Measurements from ENCODE around the gene GTF3C5.
"Not testable (repeated sequence)": the region's sequence is repeated elsewhere in the genome, so short reads cannot be mapped to it uniquely, and the experiment has no call there.

Gene GTF3C5

GRCh38 chr9:133028221-133028620, 2.6 kb upstream of the GTF3C5 start:
- in situ Hi-C loops (cut with HindIII; ENCODE audit: low sequenced_read_pairs) = loop anchor here (10.0 kb wide), 1 partner anchor 347 kb away; the partner anchor contains the start of genes STKLD1 and SURF4

- in situ Hi-C loops (cut with HindIII; ENCODE audit: low sequenced_read_pairs) = loop anchor here (10.0 kb wide), 1 partner anchor 345 kb away; the partner anchor contains the start of genes STKLD1 and SURF4
Observed at GRCh38 chr9:133029994-133030316, 842 bp upstream of the GTF3C5 start.

- in situ Hi-C loops (cut with HindIII; ENCODE audit: low sequenced_read_pairs) = no loop called here
Observed at GRCh38 chr9:133031130-133031422, 279 bp downstream of the GTF3C5 start.

- in situ Hi-C loops (cut with HindIII; ENCODE audit: low sequenced_read_pairs) = no loop called here
Observed at GRCh38 chr9:133031496-133031911, 707 bp downstream of the GTF3C5 start.

GRCh38 chr9:133032171-133032570, 1.4 kb downstream of the GTF3C5 start:
- in situ Hi-C loops (cut with HindIII; ENCODE audit: low sequenced_read_pairs) = no loop called here

GRCh38 chr9:133035669-133036068, 4.9 kb downstream of the GTF3C5 start:
- in situ Hi-C loops (cut with HindIII; ENCODE audit: low sequenced_read_pairs) = no loop called here

GRCh38 chr9:133037775-133038515, 7.1 kb downstream of the GTF3C5 start:
- in situ Hi-C loops (cut with HindIII; ENCODE audit: low sequenced_read_pairs) = no loop called here

GRCh38 chr9:133040892-133041479, 10.2 kb downstream of the GTF3C5 start:
- in situ Hi-C loops (cut with HindIII; ENCODE audit: low sequenced_read_pairs) = not testable (repeated sequence)

GRCh38 chr9:133041958-133042357, 11.2 kb downstream of the GTF3C5 start:
- in situ Hi-C loops (cut with HindIII; ENCODE audit: low sequenced_read_pairs) = no loop called here

- in situ Hi-C loops (cut with HindIII; ENCODE audit: low sequenced_read_pairs) = no loop called here
Observed at GRCh38 chr9:133042676-133043075, 11.9 kb downstream of the GTF3C5 start.

GRCh38 chr9:133043449-133044035, 12.7 kb downstream of the GTF3C5 start:
- in situ Hi-C loops (cut with HindIII; ENCODE audit: low sequenced_read_pairs) = no loop called here

- in situ Hi-C loops (cut with HindIII; ENCODE audit: low sequenced_read_pairs) = no loop called here
Observed at GRCh38 chr9:133044125-133044524, 13.3 kb downstream of the GTF3C5 start.

GRCh38 chr9:133044661-133045060, 13.9 kb downstream of the GTF3C5 start:
- in situ Hi-C loops (cut with HindIII; ENCODE audit: low sequenced_read_pairs) = no loop called here

- in situ Hi-C loops (cut with HindIII; ENCODE audit: low sequenced_read_pairs) = no loop called here
Observed at GRCh38 chr9:133045132-133045531, 14.3 kb downstream of the GTF3C5 start.

GRCh38 chr9:133046196-133046899, 15.6 kb downstream of the GTF3C5 start:
- in situ Hi-C loops (cut with HindIII; ENCODE audit: low sequenced_read_pairs) = no loop called here

- in situ Hi-C loops (cut with HindIII; ENCODE audit: low sequenced_read_pairs) = no loop called here
Observed at GRCh38 chr9:133046900-133047295, 16.1 kb downstream of the GTF3C5 start.

- in situ Hi-C loops (cut with HindIII; ENCODE audit: low sequenced_read_pairs) = no loop called here
Observed at GRCh38 chr9:133048595-133048994, 17.8 kb downstream of the GTF3C5 start.

GRCh38 chr9:133049043-133049442, 18.2 kb downstream of the GTF3C5 start:
- in situ Hi-C loops (cut with HindIII; ENCODE audit: low sequenced_read_pairs) = no loop called here

GRCh38 chr9:133050142-133050541, 19.3 kb downstream of the GTF3C5 start:
- in situ Hi-C loops (cut with HindIII; ENCODE audit: low sequenced_read_pairs) = no loop called here

GRCh38 chr9:133050781-133051180, 20.0 kb downstream of the GTF3C5 start:
- in situ Hi-C loops (cut with HindIII; ENCODE audit: low sequenced_read_pairs) = no loop called here

GRCh38 chr9:133051281-133051900, 20.6 kb downstream of the GTF3C5 start:
- in situ Hi-C loops (cut with HindIII; ENCODE audit: low sequenced_read_pairs) = no loop called here
